GM21529 (cell line): ENCODE data around the gene CPNE7.

Source experiments
- ATAC-seq: cut with Tn5 transposase; IDR thresholded peaks from one replicate; pipeline ENCODE4 v1.9.1; 2021; ENCODE audit not compliant: unreplicated experiment

Gene CPNE7

DNA sequence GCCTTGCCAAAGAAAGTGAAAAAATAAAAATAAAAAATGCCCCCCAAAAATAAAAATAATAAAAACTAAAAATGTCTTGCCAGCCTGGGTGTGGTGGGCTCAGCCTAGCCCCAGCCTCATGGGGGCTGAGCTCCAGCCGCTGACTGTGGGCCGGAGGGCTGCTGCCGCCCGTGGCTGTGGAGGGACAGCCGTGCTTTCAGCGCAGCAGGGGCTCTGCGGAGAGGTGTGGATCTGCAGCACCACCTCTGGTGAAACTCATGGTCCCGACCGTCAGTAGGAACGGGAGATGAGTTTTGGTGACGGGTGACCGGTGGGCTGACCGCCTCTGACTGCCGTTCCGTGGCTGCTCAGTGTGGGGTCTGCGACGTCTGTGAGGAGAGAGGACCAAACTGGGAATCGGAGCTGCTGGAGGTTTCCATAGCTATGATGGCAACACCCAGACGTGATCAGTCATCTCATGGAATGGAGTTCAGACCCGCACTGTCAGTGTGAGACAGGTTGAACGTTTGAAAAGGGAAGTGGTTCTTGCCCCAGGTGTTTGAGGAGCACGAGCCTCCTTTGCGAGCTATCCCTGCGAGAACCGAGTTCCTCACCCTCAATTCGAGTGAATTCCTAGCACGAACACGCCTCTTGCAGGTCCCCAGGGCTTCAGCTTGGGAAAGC lies 27.1 kb upstream of the CPNE7 start:
- no peak for ATAC-seq

DNA sequence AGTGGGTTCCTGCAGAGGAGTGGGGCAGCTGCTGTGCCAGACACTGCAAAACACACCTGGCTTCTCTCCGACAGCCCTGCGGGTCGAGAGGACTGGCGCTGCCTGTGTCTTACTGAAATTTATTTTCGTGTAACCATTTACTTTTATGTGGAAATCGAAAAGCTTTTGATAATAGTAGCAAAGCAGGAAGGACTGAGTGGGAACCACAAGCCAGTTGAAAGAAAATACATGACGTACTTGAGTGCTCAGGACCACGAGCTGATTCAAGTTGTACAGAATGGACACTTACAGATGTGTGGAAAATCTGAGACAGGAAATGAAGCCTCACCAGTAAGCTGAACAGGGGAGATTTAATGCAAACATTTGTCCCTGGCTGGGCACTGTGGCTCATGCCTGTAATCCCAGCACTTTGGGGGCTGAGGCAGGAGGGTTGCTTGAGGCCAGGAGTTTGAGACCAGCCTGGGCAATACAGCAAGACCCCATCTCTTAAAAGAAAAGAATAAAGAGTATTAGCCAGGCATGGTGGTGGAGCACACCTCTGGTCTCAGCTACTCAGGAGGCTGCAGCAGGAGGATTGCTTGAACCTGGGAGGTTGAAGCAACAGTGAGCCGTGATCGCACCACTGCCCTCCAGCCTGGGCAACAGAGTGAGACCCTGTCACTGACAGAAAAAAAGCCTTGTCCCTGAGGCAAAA lies 26.4 kb upstream of the CPNE7 start:
- no peak for ATAC-seq

- no peak for ATAC-seq
These were observed 25.0 kb upstream of the CPNE7 start for GRCh38 chr16:89550421-89551007.

GRCh38 chr16:89552329-89552728 lies 23.2 kb upstream of the CPNE7 start:
- no peak for ATAC-seq

GRCh38 chr16:89552913-89553312 lies 22.6 kb upstream of the CPNE7 start:
- no peak for ATAC-seq

DNA sequence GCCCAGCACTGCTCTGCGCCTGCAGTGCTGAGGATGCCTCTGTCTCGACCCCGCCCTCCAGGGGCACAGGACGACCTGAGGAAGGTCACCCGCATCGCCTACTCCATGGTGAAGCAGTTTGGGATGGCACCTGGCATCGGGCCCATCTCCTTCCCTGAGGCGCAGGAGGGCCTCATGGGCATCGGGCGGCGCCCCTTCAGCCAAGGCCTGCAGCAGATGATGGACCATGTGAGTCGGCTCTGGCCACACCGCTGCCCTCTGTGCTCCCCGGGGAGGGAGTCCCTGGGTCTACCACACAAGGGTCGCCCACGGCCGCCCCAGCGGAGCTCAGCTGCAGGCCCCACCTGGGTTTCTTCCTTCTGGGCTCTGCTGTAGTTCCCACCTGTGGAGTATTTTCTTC lies 21.8 kb upstream of the CPNE7 start:
- ATAC-seq, result no peak

DNA sequence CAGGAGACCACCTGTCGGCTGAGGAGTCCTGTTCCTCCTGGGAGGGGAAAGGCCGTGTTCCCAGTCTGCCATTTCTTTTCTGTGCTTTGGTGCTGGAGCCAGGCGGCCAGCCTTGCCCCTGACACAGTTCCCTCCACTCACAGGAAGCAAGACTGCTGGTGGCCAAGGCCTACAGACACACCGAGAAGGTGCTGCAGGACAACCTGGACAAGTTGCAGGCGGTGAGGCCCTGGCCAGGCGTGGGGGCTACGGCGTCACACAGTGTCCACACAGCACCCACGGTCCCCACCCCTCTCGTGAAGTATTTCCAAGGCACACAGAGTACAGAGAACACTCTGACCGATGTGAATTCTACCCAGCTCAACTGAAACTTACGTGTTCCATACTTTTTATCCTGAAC lies 21.2 kb upstream of the CPNE7 start:
- ATAC-seq, result no peak

DNA sequence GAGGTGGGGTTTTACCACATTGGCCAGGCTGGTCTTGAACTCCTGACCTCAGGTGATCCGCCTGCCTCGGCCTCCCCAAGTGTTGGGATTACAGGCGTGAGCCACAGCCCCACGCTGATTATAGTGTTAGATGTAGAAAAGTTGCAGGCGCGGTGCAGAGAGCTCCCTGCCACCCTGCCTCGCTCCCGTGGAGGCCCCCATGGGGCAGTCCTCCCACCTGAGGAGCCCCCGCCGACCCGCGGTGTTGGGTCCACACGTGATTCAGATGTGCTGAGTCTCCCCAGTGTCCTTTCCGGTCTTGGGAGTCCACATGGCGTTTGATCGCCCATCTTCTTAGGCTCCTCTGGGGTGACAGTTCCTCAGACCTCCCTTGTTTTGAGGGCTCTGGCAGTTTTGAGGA lies 20.3 kb upstream of the CPNE7 start:
- no peak for ATAC-seq

GRCh38 chr16:89555780-89556179 lies 19.8 kb upstream of the CPNE7 start:
- no peak for ATAC-seq

DNA sequence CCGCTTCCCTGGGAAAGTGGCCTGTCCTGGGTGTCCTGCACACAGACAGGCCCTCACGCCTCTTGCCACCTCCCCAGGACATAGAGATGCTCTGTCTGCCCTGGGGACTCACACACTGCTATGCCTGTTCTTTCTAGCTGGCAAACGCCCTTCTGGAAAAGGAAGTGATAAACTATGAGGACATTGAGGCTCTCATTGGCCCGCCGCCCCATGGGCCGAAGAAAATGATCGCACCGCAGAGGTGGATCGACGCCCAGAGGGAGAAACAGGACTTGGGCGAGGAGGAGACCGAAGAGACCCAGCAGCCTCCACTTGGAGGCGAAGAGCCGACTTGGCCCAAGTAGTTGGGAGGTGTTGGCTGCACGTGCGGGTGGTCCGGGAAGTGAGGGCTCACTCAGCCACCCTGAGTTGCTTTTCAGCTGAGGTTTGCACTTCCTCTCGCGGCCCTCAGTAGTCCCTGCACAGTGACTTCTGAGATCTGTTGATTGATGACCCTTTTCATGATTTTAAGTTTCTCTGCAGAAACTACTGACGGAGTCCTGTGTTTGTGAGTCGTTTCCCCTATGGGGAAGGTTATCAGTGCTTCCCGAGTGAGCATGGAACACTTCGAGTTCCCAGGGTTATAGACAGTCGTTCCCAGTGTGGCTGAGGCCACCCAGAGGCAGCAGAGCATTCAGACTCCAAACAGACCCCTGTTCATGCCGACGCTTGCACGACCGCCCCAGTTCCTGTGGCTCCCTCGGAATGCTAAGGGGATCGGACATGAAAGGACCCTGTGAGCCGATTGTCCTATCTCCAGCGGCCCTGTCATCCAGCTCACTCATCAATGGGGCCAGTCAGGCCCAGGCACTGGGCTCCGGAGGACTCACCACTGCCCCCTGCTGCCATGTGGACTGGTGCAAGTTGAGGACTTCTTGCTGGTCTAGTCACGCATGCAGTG lies 18.5 kb upstream of the CPNE7 start:
- peak; percentile 30 for ATAC-seq

- ATAC-seq, result no peak
These were observed 17.7 kb upstream of the CPNE7 start for GRCh38 chr16:89557690-89558490.

- peak; percentile 83 for ATAC-seq
These were observed 15.0 kb upstream of the CPNE7 start, which contains the start of gene RPL13 for GRCh38 chr16:89560378-89561141. Gene RPL13 (plus strand): TSS chr16:89560682. CDS start chr16:89560960, 278 bp downstream.

GRCh38 chr16:89561142-89561883 lies 14.2 kb upstream of the CPNE7 start:
- no peak for ATAC-seq

GRCh38 chr16:89561884-89562599 lies 13.5 kb upstream of the CPNE7 start:
- no peak for ATAC-seq

DNA sequence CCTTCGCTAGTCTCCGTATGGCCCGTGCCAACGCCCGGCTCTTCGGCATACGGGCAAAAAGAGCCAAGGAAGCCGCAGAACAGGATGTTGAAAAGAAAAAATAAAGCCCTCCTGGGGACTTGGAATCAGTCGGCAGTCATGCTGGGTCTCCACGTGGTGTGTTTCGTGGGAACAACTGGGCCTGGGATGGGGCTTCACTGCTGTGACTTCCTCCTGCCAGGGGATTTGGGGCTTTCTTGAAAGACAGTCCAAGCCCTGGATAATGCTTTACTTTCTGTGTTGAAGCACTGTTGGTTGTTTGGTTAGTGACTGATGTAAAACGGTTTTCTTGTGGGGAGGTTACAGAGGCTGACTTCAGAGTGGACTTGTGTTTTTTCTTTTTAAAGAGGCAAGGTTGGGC lies 12.6 kb upstream of the CPNE7 start:
- ATAC-seq, result no peak

GRCh38 chr16:89563639-89564392 lies 11.7 kb upstream of the CPNE7 start:
- ATAC-seq, result no peak

- ATAC-seq, result no peak
These were observed 10.9 kb upstream of the CPNE7 start for GRCh38 chr16:89564476-89565255.
